GM12801 (cell line): ENCODE data around the gene OR52B4.

ENCODE experiments used
- TF ChIP-seq, protein P1 (sequence below): IDR thresholded peaks from one replicate; pipeline ENCODE4 v1.5.1; 2011; ENCODE audit warnings: control low read depth; ENCODE audit not compliant: insufficient read length; ENCODE audit errors: extremely low read depth

Gene OR52B4

DNA sequence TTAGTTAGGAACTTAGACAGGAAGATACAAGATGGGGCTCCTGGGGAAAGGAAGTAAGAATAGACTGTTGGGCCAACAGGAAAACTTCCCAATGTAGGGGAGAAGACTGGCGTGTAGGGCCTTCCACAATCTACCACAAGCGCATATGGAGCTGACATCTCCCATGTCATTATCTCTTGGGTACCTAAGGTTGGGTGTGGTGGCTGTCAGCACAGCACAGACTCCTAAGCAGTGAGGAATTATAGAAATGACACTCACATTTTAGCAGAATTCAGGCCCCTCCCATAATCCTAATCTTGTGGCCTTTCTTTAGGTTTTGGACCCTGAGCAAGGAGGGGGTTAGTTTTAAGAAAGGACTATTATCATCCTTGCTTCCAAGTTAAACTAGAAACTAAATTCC, 13.7 kb upstream of the OR52B4 start:
- TF ChIP-seq, protein P1, sequence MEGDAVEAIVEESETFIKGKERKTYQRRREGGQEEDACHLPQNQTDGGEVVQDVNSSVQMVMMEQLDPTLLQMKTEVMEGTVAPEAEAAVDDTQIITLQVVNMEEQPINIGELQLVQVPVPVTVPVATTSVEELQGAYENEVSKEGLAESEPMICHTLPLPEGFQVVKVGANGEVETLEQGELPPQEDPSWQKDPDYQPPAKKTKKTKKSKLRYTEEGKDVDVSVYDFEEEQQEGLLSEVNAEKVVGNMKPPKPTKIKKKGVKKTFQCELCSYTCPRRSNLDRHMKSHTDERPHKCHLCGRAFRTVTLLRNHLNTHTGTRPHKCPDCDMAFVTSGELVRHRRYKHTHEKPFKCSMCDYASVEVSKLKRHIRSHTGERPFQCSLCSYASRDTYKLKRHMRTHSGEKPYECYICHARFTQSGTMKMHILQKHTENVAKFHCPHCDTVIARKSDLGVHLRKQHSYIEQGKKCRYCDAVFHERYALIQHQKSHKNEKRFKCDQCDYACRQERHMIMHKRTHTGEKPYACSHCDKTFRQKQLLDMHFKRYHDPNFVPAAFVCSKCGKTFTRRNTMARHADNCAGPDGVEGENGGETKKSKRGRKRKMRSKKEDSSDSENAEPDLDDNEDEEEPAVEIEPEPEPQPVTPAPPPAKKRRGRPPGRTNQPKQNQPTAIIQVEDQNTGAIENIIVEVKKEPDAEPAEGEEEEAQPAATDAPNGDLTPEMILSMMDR, result no peak

DNA sequence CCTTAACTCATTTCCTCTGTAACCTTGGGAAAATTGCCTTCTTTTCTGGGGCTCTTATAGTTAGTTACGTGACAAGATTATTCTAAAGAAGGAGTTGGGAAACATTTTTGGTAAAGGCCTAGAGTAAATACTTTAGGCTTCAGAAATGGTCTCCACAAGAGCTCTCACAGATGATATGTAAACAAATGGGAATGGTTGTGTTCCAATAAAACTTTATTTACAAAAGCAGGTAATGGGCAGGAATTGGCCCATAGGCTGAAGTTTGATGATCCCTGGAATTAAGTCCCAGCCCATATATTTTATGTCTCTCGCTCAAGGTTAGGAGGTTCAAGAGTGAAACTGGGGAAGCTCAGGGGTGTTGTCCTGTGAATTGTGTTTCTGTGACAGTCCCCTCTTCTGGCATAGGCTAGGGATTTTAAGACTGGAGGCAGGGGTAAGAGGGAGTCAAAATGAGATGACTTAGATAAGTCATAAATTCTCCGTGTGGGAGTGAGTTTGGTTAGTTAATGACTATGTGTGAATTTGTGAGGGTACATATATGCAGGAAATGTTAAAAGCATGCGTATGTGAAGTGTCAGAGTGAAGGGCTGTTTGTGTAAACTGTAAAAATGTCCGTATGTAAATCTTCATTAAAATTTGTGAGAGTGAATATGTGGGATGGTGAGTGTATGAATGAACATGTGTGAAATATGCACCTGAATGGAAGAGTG, 7.4 kb upstream of the OR52B4 start:
- TF ChIP-seq, protein P1, result no peak

- TF ChIP-seq, protein P1, result no peak
Measured at GRCh38 chr11:4370166-4370565, 2.0 kb upstream of the OR52B4 start.
